HL-60/S4 (cell line): Measurements from ENCODE around the gene SULT2B1.

Experiments
- in situ Hi-C: fragments of 300-500 bp; cut with MboI; formaldehyde crosslinking; loops from 2 replicates; pipeline ENCODE4 v1.14.3; 2022; ENCODE audit warnings: low sequenced_read_pairs

The SULT2B1 gene

DNA sequence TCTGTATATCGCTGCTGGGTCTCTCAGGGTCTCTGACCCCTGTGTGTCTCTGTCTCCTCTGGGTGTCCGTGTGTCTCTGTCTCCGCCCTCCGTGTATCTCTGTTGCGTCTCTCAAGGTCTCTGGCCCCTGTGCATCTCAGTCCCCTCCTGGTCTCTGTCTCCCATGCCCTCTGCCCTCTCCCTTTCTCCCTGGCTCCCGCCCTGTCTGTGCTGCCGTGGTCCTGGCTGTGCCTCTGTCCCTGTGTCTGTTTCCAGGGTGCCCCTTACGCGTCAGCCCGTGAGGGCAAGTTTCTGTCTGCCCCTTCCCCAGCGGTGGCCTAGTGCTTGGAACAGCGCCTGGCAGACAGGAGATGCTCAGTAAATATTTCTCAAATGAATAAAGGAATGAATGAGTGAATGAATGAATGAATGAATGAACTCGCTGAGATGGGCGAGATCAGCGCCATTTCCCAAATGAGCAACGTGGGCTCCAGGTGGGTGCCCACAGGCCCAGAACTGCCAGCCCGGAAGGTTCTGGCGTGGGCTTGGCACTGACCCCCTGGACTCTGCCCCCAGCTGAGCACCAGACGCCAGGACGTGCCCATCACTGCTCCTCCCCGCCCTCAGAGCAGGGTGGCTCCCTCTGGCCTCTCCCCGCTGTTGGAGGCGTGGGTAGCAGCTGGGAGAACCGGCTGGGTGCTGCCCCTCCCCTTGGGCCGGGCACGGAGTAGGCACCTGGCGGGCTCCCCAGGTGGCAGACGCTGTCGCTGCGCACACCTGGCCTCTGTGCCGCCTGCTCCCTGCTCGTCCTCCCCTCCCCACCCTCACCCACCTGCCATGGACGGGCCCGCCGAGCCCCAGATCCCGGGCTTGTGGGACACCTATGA, at the start of gene SULT2B1:
TSS of gene SULT2B1 (plus strand) at position 736 of the 866 bp plus-strand sequence. CDS start at position 817, 81 bp downstream.
- in situ Hi-C loops = no loop called here

- in situ Hi-C loops = loop anchor here (25.0 kb wide), 1 partner anchor 335 kb away; the partner anchor contains the start of gene HSD17B14
Observed at GRCh38 chr19:48502350-48503018, 49.5 kb upstream of the SULT2B1 start.

DNA sequence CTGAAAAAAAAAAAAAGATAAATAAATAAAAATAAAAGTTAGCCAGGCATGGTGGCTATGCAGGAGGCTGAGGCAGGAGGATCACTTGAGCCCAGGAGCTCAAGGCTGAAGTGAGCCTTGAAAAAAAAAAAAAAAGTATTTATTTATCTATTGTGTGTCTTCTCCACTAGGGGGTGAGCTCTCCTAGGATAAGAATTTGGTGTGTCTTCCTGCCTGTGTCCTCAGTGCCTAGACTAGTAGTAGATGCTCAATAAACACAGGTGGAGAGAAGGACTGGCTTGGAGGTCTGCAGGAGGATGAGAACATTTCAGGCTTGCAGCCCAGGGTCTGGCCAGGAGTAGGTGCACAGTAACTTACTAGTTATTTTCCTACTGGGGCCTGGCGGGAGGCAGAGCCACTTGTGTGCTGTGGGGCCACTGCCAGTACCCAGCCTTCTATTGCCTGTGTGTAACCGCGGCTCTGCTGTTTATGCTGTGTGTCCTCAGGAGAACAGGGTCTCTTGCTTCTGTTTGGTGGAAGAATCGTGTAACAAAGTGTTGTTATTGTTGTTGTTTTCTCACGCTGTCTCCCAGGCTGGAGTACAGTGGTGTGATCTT, 45.7 kb upstream of the SULT2B1 start:
- in situ Hi-C loops = loop anchor here (5.0 to 25.0 kb wide), 2 partner anchors 71 to 331 kb away; partner anchors contain the start of gene HSD17B14

- in situ Hi-C loops = loop anchor here (5.0 to 25.0 kb wide), 2 partner anchors 69 to 329 kb away; partner anchors contain the start of gene HSD17B14
Observed at GRCh38 chr19:48507911-48508439, 44.0 kb upstream of the SULT2B1 start.

DNA sequence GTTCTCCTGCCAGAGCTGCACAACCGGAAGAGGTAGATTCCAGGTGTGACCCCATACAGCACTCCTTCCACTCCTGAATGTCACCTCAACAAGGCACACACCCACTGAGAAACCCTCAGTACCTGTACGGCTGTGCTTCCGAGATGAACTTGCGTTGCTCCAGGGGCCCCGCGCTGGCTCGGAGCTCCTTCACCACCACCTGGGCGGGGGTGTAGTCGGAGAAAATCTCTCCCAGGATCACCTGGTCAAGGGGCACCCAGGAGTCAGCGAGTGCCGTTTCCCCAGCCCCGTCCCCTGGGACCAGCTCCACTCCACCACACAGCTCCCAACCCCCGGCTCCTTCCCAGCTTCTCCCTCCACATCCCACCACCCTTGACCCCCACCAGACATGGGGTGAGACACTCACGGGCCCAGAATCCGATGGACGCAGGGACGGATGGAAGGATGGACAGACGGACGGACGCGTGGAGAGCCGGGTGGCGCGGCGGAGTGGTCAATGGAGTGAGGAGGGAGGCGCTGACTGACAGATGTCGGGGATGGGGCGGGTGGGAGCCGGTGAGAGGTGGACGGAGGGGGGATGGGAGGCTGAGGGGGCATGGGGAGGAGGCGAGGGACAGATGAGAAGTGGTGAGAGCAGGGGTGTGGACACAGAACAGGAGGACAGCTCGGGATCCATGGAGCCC, 43.1 kb upstream of the SULT2B1 start:
- in situ Hi-C loops = loop anchor here (5.0 to 25.0 kb wide), 2 partner anchors 68 to 328 kb away; partner anchors contain the start of gene HSD17B14

DNA sequence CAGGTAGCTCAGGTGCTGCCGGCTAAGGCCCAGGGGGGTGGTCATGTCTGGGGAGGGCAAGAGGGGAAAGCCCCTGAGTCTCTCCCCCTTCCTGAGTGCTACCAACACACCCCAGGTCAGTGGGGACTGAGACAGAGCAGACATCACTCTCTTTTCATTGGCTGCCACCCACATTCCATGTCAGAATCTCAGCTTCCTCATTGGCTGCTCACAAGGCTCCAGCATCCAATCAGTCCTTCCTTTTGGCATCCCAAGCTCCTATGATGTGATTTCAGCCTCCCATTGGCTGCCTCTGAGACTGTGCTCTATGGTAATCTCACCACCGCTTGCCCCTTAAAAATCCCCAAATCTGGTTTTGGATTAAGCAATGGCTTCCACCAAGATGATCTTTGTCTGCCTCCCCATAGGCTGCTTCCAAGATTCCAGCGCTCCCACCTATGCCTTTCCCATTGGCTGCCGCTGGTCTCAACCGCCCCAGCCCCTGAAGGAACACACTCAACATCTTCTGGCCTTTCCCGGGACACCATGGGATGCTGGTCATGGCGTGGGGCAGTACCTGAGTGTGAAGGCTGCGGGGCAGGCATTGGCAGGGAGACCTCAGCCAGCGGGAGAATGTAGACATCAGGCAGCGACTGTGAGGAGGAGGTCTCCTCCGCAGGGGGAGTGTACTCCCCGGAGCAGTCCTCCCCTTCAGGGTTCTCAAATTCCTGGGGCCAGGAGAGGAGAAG, 42.3 kb upstream of the SULT2B1 start:
- in situ Hi-C loops = loop anchor here (5.0 to 25.0 kb wide), 2 partner anchors 68 to 328 kb away; partner anchors contain the start of gene HSD17B14

- in situ Hi-C loops = loop anchor here (25.0 kb wide), 1 partner anchor 327 kb away; the partner anchor contains the start of gene HSD17B14
Observed at GRCh38 chr19:48510421-48511268, 41.3 kb upstream of the SULT2B1 start.

- in situ Hi-C loops = loop anchor here (25.0 kb wide), 1 partner anchor 326 kb away; the partner anchor contains the start of gene HSD17B14
Observed at GRCh38 chr19:48511321-48511731, 40.6 kb upstream of the SULT2B1 start.

DNA sequence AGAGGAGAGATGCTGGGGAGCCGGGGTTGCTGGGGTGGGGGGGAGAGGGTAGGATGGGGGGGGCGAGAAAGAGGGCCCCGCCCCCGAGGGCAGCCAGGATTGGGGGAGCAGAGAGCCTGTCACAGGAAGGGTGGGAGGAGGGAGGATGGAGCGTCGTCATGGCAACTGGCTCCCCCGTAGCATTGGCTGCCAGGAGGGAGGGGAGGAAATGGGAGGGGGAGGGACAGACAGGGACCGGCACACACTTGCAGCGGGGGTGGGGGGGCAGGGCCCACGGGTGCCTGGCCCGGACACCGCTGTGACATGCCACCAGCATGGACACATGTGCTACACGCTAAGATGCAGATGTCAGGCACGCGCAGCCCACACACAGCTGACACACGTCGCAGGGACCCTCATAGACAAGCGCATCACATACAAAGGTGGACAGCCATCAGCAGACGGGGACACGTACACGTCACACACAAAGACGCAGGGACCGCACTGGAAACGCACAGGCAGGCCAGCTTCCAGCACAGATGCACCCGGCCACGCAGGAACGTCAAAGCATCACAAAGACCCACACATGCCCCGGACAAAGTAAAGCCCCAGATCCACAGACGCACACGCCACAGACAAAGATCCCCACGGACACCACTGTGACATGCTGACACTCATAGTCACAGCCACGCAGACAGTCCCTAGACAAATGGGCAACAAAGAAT, 40.0 kb upstream of the SULT2B1 start, which contains the start of gene LMTK3:
TSS of gene LMTK3 (minus strand) at position 36 of the 704 bp plus-strand sequence. CDS start 259 bp downstream, outside the sequence.
- in situ Hi-C loops = loop anchor here (25.0 kb wide), 1 partner anchor 325 kb away; the partner anchor contains the start of gene HSD17B14

- in situ Hi-C loops = loop anchor here (25.0 kb wide), 1 partner anchor 325 kb away; the partner anchor contains the start of gene HSD17B14
Observed at GRCh38 chr19:48512504-48513288, 39.3 kb upstream of the SULT2B1 start.

GRCh38 chr19:48513289-48514122, 38.5 kb upstream of the SULT2B1 start:
- in situ Hi-C loops = loop anchor here (25.0 kb wide), 1 partner anchor 324 kb away; the partner anchor contains the start of gene HSD17B14

GRCh38 chr19:48514123-48514458, 37.9 kb upstream of the SULT2B1 start:
- in situ Hi-C loops = loop anchor here (25.0 kb wide), 1 partner anchor 323 kb away; the partner anchor contains the start of gene HSD17B14

DNA sequence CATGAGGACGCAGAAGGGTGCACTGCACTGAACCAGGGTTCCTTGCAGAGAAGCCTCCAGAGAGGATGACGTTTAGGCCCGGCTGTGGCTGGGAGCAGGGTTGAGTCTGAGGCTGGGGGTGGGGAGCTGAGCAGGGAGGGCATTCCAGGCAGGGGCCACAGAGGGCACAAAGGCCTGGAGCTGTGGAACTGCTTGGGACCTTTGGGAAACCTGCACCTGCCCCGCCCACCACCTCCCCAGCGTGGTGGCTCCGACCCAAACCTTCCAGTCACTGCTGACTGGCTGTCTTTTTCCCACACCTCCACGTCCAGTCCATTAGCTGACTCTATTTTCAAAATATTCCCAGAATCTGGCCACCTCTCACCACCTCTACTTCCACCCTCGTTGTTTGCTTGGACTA, 35.4 kb upstream of the SULT2B1 start:
- in situ Hi-C loops = loop anchor here (25.0 kb wide), 1 partner anchor 321 kb away; the partner anchor contains the start of gene HSD17B14

DNA sequence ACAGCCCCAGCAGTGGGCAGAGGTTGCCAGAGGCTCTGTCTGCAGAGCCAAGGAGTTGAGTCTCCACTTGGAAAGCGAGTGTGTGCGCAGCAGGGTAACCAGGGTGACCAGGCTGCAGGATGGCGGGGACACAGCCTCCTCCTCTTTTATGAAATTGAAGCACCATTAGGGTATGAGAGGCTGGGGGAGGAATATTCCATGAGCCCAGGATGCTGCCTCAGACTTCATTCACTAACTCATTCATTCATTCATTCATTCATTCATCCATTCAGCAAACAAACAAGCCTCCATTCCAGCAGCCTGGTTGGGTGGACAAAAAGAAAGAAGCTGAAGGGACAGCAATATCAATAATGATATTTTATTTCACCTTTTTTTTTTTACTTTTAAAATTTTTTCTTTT, 33.8 kb upstream of the SULT2B1 start:
- in situ Hi-C loops = loop anchor here (25.0 kb wide), 1 partner anchor 319 kb away; the partner anchor contains the start of gene HSD17B14

- in situ Hi-C loops = loop anchor here (25.0 kb wide), 1 partner anchor 318 kb away; the partner anchor contains the start of gene HSD17B14
Observed at GRCh38 chr19:48519426-48519825, 32.5 kb upstream of the SULT2B1 start.
